Endothelial cell of umbilical vein (primary cell): ENCODE measurements around the gene KRTCAP2.

Source experiments
- CTCF ChIP-seq, 2 donors: IDR thresholded peaks; 1 replicate in 1 of 2; 2 replicates in 1 of 2; pipeline ENCODE4 v1.5.1; 2011; ENCODE audit warnings: low read length in 2 of 2, mild to moderate bottlenecking in 2 of 2, moderate library complexity in 2 of 2, control low read depth in 1 of 2, inconsistent platforms in 1 of 2, low read depth in 1 of 2; ENCODE audit not compliant: insufficient read depth in 1 of 2; ENCODE audit errors: extremely low read depth in 1 of 2
- EZH2 ChIP-seq: IDR thresholded peaks from 2 replicates; pipeline ENCODE4 v1.6.1; 2012; ENCODE audit warnings: borderline replicate concordance, low read depth, mild to moderate bottlenecking, moderate library complexity, low read length, inconsistent platforms; ENCODE audit not compliant: severe bottlenecking
- FOS ChIP-seq: IDR thresholded peaks from 2 replicates; pipeline ENCODE4 v1.6.1; 2011; ENCODE audit warnings: mild to moderate bottlenecking, low read length, moderate library complexity, borderline replicate concordance; ENCODE audit not compliant: insufficient read depth
- GATA2 ChIP-seq: IDR thresholded peaks from 2 replicates; pipeline ENCODE4 v1.7.0; 2011; ENCODE audit warnings: low read depth, mild to moderate bottlenecking, moderate library complexity, mixed read lengths, low read length; ENCODE audit not compliant: insufficient read length, insufficient read depth
- POLR2A ChIP-seq: IDR thresholded peaks from 2 replicates; pipeline ENCODE4 v1.6.1; 2012; ENCODE audit warnings: low read depth, mild to moderate bottlenecking, control low read depth, low read length
- POLR2AphosphoS5 ChIP-seq: IDR thresholded peaks from 2 replicates; pipeline ENCODE4 v1.6.1; 2012; ENCODE audit warnings: low read depth, mild to moderate bottlenecking, control low read depth, low read length, moderate library complexity; ENCODE audit not compliant: insufficient read depth
- TF ChIP-seq, protein P1 (sequence below): IDR thresholded peaks from 2 replicates; pipeline ENCODE4 v1.6.1; 2011; ENCODE audit not compliant: insufficient read depth, insufficient read length

DNA sequence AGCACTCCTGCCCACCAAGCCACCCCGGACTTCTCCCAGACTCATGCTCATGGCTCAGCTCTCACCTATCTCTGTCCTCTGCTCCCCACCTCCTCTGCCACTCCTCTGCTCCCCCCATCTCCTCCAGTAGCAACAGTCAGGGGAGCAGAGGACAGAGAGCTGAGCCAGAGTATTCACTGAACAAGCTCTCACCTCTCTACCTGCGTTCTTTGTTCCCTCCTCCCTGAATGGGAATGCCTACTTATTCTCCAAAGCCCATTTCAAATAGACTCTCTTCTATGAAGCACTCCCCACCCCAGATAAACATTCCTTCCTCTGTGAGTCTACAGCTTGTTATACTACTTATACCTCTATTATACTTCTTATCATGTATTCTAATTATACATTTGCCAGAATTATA, 51.9 kb downstream of the KRTCAP2 start:
- TF ChIP-seq CTCF (IDR thresholded peaks at IDR 0.05; ENCODE audit: extremely low read depth in 1 of 2, insufficient read depth in 1 of 2, low read depth in 1 of 2, low read length in 2 of 2) (no peak), POLR2A (no peak), POLR2AphosphoS5 (no peak), EZH2 (no peak), GATA2 (no peak), FOS (no peak)
- TF ChIP-seq, protein P1, sequence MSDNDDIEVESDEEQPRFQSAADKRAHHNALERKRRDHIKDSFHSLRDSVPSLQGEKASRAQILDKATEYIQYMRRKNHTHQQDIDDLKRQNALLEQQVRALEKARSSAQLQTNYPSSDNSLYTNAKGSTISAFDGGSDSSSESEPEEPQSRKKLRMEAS = no peak
